Stimulated activated CD8-positive, alpha-beta memory T cell treated with anti-CD3 and anti-CD28 coated beads, Interleukin-7, amount 100 ng/mL, for 1 hour (primary cell): Measurements from ENCODE around the gene ATP5PB.

Experiments
- DNase-seq, 2 donors: peaks; one replicate each; pipeline ENCODE4 v3.0.0-alpha.2; 2020; ENCODE audit warnings: low read depth in 2 of 2

Gene ATP5PB, protein sequence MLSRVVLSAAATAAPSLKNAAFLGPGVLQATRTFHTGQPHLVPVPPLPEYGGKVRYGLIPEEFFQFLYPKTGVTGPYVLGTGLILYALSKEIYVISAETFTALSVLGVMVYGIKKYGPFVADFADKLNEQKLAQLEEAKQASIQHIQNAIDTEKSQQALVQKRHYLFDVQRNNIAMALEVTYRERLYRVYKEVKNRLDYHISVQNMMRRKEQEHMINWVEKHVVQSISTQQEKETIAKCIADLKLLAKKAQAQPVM

DNA sequence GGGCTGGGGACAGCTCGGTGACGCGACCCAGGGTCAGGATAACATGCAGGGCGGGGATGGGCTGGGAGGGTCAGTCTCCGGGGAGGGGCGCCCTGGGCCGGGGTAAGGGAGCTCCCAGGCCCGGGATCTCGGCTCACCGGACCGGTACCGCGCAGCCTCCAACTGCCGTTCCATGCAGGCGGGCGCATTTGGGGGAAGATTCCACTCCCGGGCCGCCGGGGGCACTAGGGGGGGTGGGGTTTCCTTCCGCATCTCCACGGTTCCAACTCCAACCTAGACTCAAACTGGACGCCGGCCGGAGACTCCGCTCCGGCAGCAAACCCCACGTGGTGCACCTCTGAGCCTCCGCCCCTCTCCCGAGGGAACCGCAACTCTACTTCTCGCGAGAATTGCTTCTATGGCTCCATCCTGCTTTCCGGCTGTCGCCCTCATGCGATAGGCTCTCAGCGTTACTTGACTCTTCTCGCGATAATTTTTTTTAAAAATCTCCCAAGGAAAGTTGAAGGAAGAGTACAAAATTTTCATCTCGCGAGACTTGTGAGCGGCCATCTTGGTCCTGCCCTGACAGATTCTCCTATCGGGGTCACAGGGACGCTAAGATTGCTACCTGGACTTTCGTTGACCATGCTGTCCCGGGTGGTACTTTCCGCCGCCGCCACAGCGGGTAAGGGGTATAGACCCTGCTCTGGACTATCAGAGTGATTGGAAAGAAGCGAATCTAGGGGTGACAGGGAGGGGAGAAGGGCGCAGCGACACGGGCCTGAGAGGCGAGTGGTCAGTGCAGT is at the start of gene ATP5PB, which contains the start of gene WDR77:
ATP5PB (plus strand) TSS at position 547 of the 785 bp plus-strand sequence; CDS start at position 625, 78 bp downstream.
WDR77 (minus strand) TSS at position 339 of the 785 bp plus-strand sequence; CDS start at position 252, 87 bp downstream.
- peak; percentile 73 to 78 for DNase-seq

DNA sequence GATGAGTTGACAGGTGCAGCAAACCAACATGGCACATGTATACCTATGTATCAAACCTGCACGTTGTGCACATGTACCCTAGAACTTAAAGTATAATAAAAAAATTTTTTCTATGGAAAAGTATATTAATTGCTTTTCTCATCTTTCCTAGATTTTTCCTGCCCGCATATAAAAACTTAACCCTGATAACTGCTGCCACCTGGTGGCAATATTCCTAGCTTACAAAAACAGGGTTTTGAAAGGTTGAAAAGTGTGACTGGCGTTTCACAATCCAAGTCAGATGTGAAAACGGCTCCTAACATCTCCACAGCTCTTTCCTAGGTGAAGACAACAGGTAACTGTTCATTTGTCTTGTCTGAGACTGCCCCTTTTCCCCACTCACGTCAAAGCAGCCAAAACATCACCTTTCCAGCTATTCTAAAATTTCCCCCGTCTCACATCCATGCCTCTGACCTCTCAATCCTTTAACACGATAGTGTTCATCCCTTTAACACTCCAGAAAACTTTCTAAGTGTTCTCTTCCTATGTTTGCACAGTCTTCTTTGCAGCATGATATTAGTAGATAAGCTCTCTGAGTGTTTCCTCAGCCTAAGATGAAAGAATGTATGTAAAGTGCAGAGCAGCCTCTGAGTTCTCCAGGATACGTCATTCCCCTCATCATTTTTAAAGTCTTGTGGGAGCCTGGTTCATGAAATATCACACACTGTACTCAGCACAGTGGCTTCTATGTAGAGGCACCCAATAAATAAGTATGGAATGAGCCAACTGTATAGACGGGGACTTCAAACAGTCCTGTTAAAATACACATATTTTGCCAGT is 49.3 kb upstream of the ATP5PB start:
- peak in 1 of 2 donors; percentile 7 for DNase-seq

DNA sequence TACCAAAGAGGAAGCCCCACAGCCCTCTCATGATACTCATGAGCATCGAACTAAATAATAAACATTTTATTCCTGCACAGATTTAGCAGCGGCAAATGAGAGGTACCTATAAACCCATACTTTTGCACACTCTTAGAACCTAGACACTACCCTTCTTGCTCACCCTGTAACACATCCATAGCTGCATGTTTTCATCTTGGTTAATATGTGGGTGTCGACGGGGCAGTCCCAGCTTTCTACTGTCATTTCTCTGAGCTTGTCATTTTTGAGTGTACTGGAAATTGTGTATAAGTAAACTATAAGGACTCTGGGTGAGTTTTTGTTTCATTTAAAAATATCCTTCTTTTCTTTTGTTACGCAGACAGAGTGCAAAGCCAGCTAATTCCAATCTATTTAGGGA is 47.2 kb upstream of the ATP5PB start:
- no peak for DNase-seq

DNA sequence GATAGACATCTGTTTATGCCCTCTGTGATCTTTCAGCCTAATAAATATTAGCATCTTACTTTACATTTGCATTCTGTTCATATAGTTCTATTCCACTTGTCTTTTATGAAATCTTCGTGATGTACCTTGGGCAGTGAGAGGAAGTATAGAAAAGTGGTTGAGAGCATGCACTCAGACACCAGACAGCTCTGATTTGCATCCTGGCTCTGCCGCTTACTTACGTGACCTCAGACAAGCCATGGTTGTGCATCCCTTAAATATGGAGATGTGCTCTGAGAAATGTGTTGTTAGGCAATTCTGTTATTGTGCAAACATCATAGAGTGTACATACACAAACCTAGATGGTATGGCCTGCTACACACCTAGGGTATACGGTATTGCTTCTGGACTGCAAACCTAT is 44.7 kb upstream of the ATP5PB start:
- no peak for DNase-seq

DNA sequence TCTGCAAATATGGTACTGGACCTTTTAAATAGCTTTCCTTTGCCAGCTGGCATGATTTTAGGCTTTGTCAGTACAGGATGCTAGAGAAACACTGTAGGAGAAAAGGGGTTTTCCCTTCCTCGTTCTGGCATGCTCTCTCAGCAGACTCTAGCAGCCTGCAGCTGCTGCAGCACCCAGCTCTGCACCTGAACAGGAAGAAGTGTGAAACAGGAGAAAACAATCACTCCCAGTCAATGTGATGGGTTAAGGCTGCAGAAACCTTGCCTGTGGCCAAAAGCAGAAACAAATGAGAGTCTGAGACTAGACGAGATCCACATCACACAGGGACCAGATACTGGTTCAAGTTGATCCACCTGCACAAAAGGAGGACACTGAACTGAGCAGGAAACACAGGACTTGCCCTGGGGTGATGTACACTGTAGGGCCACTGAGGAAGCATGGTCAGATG is 42.9 kb upstream of the ATP5PB start:
- DNase-seq, result no peak

DNA sequence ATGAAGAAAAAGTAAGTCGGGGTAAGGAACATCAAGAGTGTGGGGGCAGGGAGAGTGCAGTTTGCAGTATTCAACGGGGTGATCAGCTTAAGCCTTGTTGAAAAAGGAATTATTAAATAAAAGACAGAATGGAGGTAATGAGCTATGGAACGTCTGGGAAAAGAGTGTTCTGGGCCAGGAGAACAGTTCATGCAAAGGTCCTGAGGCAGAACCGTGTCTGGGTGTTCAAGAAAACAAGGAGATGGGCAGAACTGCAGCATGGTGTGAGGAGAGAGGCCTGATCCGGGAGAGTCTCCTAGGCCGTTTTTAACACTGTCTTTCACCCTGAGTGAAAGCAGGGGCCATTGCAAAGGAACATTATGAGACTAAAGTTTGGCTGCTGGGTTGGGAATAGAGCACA is 42.0 kb upstream of the ATP5PB start:
- no peak for DNase-seq

DNA sequence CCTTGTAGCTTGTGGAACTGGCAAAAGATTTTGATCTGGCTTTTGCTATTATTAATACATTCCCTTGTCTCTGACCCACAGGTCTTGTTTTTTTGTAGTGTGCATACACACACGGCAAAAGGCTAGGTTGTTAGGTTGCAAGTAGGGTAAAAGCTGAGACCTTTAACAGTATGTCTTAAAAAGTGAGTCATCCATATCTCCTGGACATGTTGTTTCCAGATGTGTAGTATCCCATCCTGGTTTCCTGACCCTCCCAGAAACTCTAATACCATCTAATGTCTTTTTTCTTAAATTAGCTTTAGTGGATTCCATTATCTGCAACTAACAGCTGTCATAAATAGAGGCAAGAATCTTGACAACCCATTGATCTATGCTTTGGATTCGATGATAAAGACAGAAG is 36.4 kb upstream of the ATP5PB start:
- no peak for DNase-seq

DNA sequence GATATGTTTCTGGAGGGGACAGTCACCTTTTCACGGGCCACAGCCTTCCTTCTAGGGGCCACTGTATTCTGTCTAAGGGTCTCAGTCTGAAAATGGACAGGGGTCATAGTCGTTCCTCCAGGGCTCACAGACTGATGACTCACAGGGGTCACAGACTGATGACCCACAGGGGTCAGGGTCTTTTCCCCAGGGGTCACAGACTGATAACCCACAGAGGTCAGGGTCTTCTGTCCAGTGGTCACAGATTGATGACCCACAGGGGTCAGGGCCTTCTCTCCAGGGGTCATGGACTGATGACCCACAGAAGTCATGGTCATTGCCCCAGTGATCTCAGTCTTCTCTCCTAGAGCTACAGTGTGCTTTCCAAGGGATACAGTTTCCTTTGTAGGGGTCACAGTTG is 34.5 kb upstream of the ATP5PB start:
- DNase-seq, result no peak

DNA sequence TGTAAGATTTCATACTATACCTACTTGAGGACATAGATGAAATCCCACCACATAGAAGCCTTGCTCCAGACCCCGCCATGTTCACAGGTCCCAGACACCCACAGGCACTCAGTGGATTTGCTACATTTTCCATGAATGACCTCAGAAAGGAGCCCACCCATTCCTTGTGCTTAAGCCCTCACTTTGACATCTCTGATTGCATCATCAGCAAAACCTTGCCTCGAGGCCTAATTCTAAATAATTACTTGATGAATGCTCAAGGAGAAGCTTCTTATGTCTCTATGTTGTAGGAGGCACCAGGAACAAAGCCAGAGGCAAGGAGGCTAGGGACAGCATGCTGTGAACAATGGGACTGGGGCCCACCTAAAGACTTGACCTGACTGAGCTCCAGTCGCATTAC is 33.8 kb upstream of the ATP5PB start:
- no peak for DNase-seq

DNA sequence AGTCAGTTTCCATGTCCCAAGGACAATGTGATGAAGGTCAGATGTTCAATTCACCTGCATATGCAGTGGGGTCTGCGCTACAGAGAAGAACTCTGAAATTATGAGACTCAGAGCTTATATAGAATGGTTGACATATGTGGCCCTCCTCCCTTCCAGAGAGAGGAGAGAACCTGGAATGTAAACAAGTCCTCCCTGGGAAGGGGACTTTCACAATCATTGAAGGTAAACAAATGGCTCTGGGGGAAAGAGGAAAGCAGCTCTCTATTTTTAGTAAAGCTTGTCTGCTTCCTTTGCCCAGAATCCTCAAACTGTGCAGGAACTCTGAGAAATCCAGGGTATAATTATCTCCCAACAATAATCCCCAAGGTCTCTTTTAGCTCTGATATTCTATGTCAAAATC is 31.5 kb upstream of the ATP5PB start:
- no peak for DNase-seq

DNA sequence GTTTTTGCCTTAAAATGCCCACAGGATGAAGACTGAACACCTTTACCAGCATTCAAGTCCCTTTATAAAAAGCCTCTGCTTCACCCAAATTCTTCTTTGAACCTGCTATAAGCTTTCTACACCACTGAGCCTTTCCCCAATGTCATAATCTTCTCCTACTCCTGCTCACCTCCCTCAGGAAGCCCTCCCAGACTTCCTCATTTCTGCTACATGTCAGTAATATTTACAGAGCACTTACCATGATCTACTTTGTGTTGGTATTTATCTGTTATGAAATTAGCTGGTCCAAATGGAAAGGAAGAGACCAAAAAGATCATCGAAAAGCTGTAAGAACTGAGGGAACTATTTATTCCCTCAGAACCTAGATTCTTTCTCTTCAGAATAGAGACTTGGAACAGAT is 30.2 kb upstream of the ATP5PB start:
- no peak for DNase-seq

DNA sequence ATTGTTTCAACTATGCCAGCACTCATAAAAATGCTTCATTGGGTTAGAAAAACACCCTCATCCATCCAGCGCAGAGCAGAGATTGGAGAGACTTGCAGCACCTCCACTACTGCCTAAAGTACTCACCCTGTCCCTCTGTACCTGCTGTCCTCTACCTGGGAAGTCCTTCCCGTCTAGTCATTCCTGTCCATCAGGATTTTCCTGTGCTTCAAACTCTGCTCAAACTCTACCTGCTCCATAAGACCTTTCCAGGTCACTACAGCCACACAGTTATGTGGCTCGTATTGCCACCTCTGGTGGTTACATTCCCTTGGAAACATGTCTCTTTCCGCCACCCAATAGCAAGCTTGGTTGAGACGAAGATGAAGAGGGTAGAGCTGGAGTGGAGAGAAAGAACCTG is 28.9 kb upstream of the ATP5PB start:
- no peak for DNase-seq

DNA sequence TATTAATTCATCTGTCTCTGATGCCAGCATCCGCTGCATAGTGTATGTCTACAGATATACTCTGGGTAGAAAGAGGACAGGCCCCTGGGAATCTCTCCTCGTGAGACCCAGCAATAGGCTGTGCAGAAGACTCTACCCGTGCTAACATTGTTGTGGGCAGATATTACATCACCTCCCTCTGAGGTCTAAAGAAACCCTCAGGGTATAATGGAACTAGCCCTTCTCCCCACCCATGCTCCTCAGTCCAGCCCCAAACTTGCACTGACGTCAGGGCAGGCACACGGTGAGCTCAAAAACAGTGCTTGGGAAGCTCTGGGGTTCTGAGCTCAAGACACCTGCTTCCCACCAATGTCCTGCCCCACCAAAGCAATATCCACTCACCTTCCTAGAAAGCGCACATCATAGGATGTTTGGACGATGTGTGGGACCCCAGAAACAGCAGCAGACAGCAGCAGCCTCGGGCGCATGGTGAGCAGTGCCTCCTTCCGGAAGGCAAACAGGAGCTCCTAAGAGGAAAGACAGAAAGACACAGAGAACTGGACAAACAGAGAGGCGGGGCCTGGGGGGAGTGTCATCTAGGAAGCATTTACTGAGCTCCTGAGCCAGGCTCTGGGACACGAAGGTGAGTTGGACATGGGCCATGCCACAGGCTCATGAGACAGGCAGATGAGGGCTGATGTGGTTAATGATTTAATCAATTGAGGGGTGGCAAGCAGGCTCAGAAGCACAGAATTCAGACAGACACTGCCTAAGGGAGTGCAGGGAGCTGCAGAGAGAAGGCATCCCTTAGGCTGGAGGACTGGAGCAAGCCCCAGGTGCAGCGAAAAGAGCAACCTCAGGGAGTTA is 26.5 kb upstream of the ATP5PB start:
- no peak for DNase-seq

DNA sequence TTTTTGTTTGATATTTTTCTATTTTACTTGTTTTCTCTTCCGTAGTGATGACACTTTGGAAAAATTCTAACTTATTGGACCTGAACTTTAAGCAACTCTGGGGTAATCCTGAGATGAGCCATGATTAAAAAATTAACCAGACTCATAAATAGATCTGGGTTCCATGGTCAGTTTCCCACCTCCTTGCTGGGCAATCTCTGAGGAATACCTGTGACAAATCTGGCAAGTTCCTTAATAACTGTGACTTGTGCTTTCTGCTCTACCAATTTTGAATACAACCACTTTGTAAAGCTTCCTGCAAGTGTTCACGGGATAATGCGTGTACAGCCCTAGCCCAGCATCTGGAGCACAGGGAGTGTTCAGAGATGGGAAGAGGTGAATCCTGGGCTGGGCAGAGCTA is 25.0 kb upstream of the ATP5PB start:
- DNase-seq, result no peak

DNA sequence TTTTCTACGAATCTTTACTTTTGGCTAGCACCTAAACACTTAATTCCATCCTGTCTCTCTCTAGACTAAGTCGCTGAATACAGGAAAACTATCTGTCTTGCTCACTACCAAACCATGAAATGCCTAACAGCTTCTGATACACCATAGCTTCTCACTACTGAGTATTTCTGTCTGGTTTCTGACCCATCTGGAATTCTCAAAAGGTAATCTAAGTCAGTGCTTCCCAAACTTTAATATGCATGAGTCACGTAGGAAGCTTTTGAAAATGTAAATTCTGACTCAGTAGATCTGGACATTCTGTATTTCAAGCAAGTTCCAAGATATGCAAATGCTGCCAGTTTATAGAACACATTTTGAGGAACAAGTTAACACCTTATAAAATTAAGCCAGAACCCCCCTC is 12.5 kb upstream of the ATP5PB start:
- DNase-seq, result no peak

DNA sequence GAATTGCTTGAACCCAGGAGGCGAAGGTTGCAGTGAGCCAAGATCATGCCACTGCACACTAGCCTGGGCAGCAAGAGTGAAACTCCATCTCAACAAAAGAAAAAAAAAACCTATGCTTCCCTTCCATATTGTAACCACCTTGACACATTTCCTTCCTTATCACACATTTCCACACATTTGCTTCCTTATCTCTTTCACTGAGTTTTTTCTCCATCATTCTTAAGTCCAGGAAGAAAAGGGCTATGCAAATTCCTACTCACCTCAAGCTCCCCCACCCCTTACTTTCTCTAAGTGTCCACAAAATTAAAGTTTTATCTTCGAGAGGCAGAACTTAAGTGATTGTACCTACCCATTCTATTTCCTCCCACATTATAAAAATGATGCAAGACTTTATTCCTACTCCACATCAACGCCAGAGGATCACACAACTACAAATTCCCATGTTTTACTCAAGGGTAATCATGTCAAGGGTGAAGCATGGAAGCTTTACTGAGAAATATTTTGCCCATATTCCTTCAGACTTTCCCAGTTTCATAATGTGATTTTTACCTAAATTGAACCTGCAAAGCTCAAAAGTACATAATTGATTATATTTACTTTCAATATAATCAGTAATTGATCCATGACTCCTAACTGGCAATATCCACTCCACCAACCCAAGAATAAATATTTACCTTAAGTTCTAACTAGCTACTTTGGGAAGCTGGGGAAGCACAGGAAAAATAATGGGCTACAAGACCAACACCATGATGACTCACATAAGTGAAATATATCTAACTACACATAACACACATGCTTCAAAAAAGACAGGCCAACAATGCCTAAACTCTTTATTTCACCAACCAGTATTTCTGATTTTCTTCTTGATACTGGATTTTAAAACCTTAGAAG is 9.6 kb upstream of the ATP5PB start:
- no peak for DNase-seq

DNA sequence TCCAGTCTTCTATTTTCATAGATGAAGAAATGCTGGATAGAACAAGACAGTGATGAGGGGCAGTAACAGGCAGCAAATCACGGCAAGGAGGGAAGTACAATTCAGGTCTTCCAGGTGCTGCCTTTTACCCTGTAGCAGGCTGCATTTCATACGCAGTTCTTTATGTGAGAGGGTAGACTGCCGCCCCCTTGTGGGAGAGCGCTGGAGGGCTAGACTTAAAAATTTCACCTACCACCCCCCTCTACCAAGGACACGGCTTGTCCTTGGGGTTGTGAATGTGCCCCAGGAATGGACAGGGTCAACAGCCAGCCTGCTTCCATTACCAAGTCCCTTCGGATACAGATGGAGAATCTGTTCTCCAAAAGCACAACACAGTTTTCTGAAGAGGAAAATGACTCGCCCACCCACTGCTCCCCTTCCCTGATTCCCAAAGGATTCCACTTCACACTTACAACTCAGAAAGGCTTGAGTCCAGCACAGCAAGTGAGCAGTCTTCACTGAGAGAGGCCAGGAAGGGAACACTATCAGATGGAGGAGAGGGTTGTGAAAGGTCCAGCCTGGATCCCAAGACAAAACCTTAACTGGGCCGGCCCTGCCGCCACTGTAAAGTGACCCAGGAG is 7.6 kb upstream of the ATP5PB start:
- DNase-seq, result peak; percentile 30 to 51

DNA sequence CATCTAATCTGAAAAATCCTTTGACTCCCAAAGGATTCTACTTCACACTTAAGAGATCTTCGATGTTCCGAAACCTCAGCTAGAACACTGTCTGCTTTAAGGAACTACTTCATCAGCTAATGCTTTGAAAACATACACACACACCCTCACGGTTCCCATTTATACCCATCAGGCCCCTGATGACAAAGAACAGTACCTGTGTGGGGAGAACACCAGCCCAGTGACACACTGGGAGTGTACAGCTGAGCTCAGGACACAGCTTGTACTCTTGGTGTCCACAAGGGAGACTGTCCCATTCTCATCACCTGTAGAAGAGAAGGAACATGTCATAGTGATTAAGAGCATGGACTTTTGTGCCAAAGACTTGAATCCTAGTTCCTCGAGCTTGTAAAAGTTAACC is 6.8 kb upstream of the ATP5PB start:
- no peak for DNase-seq

DNA sequence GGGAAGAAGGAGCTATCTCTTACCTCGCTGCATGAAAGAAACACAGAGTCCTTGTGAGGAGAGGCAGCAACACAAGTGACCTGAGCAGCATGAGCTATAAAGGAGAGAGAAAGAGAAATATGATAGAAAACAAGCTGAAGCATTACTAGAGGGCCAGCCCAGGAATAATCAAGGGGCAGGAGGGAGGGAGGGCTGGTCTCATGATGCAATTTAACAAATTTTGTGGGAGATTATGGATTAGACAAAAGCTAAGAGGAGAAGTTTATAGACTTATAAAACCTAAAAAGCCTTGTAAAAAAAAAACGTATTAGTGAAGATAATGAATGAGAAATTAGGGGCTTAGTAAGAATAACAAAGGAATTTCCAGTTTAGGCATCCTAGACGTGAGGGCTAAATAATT is 5.2 kb upstream of the ATP5PB start:
- no peak for DNase-seq

DNA sequence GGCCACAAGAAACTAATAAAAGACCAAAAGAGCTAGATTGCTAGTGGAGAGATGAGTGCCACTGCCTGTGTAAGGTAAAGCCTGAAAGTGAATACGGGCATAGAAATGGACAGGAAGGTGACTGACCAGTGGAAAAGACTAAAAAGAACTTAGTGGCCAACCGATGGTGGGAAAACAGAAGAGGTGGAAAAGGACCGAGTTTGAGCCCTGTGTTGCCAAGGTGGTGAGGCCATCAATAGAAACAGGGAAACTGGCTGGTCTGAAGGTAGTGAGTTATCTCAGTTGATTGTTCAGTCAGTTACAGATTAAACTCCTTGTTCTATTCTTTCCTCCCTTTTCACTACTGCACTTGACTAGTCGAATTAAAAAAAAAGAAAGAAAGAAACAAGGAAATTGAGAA is 2.7 kb upstream of the ATP5PB start:
- DNase-seq, result no peak
